Measurements from ENCODE around the gene DGKH.

DNA sequence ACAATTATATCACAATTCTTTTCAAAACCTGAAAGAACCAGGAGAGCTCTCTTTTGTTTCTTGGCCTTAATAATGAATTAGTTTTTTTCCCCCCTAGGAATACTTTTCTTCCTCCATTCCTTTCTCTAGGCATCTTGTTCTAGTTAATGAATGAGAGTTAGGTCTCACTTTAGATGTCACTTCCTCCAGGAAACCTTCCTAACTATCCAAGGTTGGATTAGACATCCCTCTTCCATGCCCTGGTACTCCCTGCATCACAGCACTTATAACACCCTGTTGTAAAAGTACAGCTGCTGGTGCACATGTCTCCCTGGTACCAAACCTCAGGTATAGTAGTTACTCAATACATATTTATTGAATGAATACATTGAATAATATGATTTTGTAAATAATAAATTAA is 21.2 kb upstream of the DGKH start:
- TF ChIP-seq, protein P1, sequence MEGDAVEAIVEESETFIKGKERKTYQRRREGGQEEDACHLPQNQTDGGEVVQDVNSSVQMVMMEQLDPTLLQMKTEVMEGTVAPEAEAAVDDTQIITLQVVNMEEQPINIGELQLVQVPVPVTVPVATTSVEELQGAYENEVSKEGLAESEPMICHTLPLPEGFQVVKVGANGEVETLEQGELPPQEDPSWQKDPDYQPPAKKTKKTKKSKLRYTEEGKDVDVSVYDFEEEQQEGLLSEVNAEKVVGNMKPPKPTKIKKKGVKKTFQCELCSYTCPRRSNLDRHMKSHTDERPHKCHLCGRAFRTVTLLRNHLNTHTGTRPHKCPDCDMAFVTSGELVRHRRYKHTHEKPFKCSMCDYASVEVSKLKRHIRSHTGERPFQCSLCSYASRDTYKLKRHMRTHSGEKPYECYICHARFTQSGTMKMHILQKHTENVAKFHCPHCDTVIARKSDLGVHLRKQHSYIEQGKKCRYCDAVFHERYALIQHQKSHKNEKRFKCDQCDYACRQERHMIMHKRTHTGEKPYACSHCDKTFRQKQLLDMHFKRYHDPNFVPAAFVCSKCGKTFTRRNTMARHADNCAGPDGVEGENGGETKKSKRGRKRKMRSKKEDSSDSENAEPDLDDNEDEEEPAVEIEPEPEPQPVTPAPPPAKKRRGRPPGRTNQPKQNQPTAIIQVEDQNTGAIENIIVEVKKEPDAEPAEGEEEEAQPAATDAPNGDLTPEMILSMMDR (IDR thresholded peaks at IDR 0.05), result no peak
- no peak for TF ChIP-seq ZFX (IDR thresholded peaks at IDR 0.05; ENCODE audit: borderline replicate concordance)
